NCI-H2171 (cell line): Measurements from ENCODE around the gene KLF7.

Experiments
- DNase-seq: peaks from one replicate; lab custom pipeline; 2025; lab: John Stamatoyannopoulos, UW

Gene KLF7

DNA sequence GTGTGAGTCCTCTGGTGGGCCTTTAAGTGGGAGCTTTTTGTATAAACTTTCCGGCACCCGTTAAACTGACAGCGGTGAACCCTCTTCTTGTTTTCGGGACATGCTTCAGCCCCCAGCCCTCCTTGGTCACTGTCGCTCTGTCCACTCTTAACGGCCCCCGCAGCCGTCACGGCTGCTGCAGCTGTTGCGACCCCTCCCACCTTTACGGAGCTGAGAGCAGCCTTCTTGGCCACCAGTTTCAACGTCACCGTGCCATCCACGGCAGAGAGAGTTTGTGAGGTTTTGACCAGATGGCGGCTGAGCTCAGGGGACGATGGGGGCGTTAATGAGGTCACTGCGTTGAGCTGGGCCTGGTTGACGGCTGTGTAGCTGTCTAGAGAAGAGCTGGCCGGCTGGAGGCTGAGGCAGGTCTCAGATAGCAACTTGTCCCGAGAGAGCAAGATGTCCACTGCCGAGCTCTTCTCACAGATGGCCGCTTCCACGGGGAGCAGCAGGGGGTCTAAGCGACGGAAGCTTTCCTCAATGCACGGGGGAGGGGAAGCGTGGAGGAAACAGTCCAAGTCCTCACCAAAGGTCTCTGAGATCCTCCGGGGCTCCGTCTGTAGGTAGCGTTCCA lies 41.9 kb downstream of the KLF7 start:
- DNase-seq = no peak

DNA sequence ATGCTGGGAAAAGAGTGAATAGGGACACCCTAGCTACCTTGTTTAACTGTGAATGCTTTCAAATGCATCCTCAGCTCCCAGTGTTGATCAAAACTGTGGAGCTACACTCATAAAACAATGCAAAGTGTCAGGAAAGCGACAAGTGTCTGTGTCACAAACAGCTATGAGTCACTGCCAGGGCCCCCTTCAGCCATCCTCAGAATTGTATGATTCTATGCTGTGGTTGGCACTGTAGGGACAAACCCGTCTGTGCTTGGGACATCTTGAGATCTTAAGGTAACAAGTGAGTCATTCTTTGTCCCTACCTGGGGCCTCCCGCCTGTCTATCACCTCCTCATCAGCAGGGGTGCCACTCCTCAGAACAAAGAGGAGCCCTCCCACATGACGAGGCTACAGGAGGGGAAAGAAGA lies 42.4 kb downstream of the KLF7 start:
- DNase-seq = no peak

DNA sequence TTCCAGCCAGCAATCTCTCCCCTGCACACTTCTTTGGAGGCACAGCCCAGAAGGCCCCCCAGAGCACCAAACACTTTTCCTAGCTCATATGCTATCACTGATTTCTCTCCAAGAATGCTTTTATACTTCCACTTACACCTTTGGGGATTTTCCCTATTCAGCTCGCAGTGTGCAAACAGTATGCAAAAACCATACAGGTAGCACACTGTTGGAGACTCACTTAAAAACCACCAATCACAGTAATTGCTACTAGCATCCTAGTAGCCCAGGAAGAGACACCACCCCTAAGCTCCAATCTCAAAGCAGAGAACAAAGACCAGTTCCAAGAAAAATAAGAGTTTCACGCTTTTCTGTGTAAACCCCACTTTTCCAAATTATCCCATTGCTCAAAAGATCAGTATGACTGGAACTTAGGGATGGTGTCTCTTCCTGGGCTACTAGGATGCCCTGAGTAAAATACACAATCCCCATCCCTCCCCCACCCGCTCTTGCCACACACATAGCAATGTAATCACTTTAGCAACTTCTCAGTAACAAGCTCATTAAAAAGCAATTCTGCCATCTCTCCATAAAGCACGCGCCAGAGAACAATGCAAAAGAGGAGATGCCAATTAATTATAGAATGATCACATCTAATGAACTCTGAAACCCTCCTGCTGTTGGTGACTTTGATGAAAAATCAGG lies 43.0 kb downstream of the KLF7 start:
- no peak for DNase-seq

DNA sequence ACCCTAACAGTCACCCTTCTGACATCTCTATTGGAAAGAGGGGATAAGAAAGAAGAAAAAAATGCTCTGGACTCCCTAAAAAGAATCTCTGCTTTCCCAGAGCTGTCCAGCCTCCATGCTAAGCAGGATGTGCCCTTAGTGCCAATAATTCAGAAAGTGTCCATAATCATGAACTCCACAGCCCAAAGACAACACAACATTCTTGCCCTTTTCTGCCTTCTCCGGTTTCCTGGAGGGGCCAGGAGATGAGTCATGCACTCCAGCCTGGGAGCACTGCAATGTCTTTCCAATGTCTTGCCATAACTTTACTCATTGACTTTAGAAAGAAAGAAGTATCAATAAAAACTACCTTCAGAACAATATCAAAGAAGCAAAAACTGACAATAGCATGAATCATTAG lies 44.0 kb downstream of the KLF7 start:
- DNase-seq = no peak

DNA sequence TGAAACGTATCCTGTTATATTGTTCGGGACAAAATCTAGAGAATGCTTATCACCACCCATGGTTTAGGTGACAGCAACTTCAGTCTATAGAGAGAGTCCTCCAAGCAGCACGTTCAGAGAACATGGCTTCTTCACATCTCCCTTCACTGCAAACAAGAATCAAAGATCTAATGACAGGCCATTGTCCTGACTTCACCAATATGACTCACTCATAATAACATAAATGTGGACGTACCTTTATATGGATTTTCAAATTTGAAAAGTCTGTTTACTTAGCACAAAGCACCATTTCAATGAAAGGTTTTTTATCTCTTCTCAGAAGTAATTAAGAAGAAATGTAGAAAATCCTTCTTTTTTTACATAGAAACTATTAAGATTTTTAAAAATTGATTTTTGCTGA lies 46.7 kb downstream of the KLF7 start:
- no peak for DNase-seq

DNA sequence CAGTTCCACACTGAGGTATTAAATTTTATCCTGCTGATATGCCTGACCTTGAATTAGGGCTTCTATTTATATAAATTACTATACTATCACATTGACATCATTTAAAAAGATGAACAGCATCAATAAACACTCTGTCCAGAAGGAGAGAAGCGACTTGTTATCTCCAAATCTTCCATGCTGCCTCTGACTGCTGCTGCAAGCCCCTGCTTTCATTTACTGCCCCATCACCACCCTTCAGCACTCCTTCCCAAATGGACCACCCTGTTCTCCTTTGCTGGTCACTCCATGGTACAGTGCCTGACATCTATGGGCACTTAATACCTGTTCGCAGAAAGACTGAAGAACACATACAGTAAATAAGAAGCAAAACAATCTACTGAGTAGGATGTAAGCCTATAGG lies 48.1 kb downstream of the KLF7 start:
- DNase-seq = no peak

DNA sequence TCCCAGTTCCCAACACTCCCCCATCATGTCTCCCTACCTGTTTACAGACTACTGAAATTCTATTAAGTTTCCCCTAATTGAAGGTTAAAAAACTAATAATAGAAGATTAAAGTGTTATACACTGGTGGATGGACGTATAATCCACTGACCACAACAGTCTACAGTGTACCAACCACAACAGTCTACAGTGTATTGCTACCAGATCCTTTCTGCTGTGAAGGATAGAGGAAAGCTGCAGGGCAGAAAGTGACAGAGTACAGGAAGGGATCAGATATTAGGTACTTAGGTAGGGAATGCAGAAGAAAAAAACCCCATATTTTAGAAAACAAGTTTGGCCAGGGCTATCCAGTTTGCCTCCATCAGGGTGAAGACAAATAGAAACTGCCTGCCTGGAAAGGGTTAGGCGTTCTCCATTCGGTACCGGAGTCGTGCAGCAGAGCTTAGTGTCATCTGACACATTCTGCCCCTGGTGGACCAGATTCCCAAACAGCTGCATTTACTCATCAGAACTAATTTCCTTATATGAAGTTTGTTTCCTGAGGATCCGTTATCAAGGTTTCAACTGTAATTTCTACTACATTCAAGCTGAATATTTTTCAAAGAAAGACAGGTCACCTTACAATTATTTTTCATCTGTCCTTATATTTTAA lies 49.9 kb downstream of the KLF7 start:
- no peak for DNase-seq

DNA sequence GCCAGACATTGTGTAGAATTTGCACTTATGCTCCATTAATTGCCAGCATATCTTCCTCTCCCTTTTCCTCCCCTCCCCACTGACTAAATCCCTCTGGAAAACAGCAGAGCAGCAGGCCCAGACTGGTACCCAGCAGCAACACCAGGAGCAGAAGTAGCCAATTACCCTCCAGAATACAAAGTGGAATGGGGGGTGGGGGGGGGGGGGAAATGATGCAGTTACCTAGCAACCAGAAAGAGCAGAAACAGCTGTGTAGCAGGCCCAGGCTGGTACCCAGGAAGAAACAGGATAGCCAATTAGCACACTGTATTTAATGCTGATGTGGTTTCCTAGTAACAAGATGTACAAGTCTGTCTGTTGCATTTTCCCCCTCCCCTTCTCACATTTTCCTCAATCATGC lies 52.3 kb downstream of the KLF7 start:
- DNase-seq = peak; percentile 93

DNA sequence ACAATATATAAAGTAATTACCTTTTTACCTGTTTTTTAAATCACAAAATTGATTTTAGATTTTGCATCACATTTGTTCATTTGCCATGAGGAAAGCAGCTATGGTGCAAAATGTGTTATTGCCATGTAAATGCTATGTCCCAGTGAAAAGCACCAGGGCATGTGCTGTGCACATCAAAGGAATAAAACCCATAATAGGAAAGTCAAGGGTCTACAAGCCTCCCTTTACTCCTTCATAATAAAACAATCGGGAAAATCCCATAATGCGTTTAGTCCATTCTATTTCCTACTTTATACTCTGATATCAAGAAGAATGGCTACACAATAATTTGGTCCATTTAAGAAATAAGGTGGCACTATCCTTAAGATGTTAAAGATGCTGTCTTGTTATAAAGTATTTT lies 53.0 kb downstream of the KLF7 start:
- DNase-seq = no peak

DNA sequence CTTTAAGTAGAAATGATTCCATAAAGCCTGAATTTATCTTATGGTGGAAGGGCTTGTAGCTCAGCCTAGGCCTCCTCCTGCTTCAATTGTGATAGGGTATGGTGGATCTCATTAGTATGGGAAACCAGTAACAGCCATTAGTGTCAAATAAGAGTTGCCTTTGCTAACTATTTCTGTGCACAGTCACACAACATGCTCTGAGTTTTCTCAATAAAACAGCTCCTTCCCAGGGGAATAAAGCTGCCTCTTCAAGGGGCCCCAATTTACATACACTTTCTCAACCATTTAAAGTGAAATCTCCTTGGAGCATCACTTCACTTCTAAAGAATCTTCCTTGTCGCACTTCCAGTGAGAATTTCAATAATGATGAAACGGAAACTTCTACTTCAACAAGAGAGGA lies 53.4 kb downstream of the KLF7 start:
- no peak for DNase-seq

DNA sequence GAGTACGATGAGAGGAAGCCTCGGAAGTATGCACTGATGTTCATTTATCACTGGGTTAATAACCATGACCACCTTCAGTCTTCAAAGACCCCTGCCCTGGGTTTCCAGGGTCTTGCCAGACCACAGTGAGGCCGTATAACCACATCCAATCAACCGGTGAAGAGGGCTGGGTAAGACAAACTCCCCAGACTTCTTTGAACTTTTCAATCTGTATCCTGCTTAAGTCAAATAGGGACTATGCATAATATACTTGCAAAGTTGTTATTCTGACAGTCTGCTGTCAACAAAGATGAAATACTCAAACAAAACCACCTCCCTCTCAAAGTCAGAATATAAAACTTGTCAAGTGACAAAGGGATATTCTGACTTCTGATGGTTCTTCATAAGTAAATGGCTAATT lies 54.0 kb downstream of the KLF7 start:
- DNase-seq = no peak

DNA sequence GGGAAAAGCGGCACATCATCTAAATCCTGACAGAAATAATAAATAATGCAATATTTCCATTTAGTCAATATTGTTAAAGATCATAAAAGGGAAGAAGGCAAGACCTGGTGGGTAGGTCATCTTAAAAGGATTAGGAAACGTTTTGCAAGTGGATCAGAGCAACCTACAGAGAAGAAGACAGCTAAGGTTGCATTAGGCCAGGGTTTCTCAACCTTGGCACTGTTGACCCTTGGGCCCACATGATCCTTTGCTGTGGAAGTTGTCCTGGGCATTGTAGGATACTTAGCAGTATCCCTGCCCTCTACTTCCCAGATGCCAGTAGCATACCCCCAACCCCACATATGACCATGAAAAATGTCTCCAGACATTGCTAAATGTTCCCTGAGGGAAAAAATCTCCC lies 55.0 kb downstream of the KLF7 start:
- no peak for DNase-seq

DNA sequence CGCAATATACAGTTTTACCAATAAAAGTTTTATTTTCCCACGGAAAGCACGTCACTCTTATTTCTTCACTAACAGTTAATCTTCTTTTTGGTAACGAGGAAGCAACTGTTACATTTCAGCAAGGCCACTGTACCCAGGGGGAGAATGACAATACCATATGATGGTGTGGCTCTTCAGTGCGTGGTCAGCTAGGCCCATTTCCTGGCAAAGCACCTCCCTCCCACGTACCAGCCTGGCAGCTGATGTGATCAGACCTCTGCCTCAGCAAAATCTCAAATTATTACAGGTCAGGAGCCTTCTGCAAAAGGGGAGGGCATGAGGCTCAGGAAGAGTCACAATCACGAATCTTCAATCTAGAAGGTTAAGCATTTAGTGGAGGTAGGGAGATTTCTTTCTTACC lies 55.4 kb downstream of the KLF7 start:
- no peak for DNase-seq

DNA sequence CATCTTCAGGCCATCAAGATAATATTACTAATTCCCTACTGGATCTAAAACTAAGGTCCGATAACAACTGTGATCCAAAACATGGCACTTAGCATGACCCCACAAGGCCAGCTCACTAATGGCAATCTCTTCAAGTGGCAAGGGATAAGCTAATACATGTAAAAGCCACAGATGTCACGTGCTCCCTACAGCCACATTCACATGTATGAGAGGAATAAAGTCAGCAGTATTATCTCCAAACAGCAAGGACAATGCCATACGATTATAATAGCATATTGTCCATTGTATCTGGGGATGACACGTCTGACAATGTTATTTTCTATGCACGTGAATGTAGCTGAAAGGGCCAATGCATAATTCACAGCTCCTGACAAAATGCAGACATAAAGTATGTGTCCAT lies 56.0 kb downstream of the KLF7 start:
- DNase-seq = no peak

DNA sequence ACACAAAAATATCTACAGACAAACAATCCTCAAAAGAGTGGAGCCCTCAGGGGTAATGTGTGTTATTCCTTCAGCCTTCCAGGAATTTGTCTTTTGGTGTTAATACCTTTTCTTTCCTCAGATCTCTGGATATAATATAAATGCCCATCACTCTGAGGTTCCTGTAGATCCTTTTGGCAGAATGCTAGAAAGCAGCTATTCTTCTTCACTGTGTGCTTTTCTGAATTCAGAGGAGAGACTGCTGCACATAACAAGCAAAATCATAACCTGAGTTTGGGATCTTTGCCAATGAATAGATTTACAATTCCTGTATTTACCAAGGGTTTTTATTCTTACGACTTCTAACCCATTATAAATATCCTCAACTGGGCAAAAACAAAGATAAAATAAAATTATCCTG lies 57.3 kb downstream of the KLF7 start:
- no peak for DNase-seq

DNA sequence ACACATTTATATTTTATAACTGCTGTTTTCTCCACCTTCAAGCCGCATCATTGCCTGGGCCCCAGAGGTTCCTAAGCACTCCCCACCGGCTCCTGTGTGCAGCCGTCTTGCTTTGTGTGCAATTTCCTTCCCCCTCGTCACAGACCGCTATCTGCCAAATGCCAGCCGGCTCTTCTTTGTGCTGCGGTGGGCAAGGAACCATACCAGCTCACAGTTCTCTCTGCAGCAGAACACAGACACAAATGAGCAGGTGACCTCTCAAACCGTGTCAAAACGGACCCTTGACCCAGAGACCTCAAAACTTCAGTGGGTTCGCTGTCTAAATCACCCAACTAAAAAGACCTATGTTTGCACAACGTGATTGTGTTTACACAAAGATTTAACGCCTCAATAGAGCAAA lies 58.2 kb downstream of the KLF7 start:
- DNase-seq = peak; percentile 62

DNA sequence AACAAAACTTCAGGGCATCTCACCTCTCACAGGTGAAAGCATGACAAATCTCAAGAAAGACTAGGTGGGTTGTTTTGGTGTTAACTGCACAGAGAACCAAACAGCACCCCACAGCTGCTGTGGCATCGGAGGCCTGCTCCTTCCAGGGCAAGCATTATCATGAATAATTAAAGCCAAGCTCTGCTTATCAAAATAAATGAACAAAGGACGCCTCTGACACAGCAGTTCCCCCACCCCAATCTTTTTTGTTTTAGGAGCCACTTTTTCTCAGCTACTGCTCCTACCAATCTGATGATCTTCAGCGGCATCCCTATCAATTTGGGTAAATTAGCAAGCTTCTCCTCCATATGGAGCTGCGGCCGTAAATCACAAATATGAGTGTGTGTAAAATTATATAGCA lies 58.6 kb downstream of the KLF7 start:
- no peak for DNase-seq

DNA sequence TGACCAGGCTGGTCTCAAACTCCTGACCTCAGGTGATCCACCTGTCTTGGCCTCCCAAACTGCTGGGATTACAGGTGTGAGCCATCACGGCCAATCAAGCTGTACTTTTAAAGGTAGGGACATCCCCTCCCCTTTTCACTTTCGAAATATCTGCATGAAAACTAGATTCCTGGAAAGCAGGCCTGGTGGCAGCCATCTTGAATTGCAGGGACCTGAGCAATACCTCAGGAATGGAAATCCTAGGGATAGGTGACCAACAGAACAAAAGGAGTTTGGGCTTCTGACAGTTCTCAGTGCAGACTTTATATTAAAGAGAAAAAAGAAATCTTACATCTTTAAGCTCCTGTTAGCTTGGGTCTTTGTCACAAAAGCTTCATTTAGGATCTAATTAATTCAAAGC lies 62.6 kb downstream of the KLF7 start:
- DNase-seq = no peak

DNA sequence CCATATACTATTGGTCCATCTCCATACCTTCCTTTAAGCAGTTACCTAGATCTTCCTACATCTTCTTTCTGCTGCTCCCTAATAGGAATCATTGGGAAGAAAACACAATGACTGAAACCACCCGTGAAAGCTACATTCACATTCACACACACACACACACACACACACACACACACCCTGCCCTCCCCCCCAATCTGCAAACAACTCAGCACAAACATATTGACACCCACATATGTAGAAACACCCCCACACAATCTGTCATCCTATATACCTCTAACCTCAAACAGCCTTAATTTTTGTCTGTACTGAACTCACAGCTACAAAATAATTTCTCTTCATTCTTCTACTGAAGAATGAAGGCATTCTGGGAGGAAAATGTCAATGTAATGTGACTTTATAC lies 63.8 kb downstream of the KLF7 start:
- DNase-seq = no peak

DNA sequence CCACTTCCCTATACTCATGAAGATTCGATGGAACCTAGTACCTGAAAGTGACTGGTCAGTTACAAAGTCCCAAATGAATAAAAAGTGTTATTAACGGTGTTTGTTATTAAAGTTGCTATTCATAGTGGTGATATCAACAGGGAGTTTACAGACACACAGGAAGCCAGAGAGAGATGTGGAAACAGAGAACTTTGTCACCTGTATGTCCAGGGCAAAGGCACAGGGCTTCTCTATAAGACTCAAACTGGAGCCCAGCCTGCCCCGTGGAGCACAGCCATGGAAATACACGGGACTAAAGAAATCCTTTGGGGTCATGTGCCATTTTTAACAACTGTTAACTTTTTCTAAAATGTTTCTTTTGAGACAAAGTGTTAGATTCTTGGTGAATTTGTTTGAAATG lies 68.5 kb downstream of the KLF7 start:
- no peak for DNase-seq

DNA sequence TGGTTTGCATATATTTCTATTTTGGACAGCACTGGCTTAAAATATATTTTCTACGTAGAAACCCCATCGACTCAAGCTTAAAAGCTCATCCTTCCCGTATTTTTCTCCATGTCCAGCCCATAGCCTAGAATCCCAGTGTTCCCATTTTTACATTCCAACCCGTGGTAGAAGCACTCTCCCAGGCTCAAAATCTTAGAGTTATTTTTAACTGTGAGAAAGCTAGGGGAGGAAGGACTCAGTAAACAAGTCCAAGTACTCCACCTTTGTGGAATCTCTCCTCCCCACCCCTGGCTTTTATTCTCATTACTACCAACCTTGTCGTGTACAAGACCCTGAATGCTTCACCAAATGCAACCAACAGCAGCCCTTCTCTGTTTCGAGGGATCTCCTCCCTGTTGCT lies 69.8 kb downstream of the KLF7 start:
- DNase-seq = no peak

DNA sequence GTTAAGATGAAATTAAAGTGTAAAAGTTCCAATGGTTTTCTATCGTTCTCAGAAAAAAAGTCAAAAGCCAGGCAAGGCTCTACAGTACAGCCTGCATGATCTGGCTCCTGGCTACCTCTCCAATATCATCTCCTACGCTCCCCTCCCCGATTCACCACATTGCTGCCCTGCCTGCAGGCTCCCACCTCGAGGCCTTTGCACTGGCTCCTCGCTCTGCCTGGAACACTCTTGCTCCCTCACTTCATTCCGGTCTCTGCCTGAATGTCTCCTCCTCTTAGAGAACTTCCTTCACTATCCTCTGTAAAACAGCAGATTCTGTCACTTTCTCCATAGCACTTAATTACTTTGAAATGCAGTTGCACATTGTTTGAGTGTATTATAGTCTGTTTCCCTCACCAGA lies 72.5 kb downstream of the KLF7 start:
- no peak for DNase-seq

DNA sequence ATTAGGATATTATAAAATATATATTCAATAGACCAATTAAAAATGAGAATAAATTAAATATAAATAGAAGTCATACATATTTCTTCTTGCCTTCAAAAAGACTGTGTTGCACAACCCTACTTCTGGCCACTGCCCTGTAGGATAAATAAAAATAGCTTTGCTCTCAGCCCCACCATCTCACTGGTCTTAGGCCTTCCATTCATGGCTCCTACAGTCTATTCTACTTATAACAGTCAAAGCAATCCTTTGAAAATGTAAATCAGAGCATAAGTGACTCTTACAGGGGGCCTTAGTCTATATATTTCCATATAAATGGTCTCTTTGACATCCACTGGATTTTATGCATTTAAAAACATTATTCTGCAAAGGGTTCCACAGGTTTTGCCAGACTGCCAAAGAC lies 72.9 kb downstream of the KLF7 start:
- DNase-seq = no peak

DNA sequence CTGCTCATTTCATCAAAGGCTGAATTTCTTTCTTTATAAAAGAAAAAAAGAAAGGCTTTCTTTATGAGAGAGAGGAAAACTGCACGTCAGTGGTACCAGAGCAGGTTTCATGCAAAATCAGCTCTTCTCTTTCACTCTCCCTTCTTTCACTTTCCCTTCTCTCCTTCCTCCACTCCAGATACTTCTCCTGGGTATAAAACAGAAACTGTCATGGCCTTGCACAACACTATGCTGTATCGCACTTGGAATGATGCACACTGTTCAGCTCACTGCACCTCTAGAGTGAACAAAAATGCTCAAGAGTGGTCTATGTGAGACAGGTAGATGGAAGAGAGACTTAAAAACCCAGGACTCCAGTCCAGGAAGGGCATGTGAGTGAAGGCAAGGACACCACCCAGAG lies 73.8 kb downstream of the KLF7 start:
- DNase-seq = no peak
